H4 (cell line): ENCODE measurements around the gene ANKRD31. TPM values are rescaled to one million over a fixed set of nuclear protein-coding genes. Genes with fewer than 3 reads are reported as not detected.
"Not testable (repeated sequence)": the region's sequence is repeated elsewhere in the genome, so short reads cannot be mapped to it uniquely, and the experiment has no call there.

Source experiments
- DNase-seq: peaks from one replicate; pipeline ENCODE4 v3.0.0-alpha.2; 2015; ENCODE audit warnings: low spot score
- total RNA-seq: library from RNA; depleted of rRNA; stranded (reverse); fragments of >200 nt; shearing (Covaris generic); gene quantifications from 2 replicates; pipeline ENCODE4 v1.2.3, GENCODE V29; 2014; rRNA removed

Gene ANKRD31, protein sequence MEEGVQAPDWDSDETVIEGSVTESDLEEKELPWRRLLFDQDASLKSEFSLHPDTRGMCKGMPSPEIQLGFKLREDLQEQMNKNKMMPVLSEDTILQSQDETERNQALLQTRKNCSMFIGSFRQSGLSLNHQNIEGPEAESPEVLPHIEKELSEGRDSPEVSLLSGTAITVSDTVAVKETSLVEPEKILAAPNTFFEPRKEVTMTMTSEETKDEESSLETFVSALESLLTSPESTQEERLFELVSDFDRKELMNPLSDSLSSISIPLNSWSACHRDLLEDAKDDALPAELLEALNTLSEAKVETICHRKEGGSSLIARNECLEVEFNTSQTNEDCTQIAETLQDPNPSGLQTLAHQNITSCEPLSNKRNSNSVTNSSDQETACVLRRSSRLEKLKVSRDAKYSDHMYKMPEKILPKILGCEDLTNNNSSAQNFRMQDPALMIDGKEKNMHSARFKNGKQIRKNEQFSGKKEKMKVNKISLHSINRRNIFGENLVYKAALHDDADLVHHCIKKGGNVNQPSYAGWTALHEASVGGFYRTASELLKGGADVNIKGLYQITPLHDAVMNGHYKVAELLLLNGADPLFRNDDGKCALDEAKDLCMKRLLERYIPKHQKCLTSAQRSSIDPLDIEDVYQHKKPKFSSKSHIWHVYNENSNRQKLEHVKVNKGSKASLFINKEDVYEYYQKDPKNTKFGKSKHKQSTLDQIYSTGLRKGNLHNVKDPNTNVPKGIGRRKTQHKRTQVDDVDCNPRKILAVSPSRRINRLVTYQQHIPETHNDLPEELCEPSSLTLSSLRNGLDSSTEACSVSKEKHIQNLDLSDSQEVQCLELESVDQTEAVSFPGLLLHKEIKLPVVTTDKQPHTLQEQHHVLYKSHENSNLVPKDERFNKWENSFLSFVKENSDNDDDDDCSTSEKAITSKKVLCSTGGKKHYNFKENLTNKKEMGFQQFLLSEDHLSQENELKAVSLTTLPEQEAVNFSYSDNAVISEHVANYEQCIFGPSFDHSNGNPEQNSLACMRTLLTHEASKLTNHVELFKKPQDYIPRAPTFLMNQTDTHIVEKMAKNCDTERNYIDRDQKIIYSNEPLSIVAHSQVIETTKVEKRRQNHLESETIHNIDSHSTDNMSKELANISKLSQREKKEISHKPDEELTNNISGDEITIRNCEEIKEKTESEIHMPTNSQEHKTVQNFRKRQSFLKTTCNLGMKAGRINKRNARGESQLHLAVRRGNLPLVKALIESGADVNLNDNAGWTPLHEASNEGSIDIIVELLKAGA (N-terminal part only)
- total RNA-seq: 0.14 and 0.33 TPM in 2 replicates

DNA sequence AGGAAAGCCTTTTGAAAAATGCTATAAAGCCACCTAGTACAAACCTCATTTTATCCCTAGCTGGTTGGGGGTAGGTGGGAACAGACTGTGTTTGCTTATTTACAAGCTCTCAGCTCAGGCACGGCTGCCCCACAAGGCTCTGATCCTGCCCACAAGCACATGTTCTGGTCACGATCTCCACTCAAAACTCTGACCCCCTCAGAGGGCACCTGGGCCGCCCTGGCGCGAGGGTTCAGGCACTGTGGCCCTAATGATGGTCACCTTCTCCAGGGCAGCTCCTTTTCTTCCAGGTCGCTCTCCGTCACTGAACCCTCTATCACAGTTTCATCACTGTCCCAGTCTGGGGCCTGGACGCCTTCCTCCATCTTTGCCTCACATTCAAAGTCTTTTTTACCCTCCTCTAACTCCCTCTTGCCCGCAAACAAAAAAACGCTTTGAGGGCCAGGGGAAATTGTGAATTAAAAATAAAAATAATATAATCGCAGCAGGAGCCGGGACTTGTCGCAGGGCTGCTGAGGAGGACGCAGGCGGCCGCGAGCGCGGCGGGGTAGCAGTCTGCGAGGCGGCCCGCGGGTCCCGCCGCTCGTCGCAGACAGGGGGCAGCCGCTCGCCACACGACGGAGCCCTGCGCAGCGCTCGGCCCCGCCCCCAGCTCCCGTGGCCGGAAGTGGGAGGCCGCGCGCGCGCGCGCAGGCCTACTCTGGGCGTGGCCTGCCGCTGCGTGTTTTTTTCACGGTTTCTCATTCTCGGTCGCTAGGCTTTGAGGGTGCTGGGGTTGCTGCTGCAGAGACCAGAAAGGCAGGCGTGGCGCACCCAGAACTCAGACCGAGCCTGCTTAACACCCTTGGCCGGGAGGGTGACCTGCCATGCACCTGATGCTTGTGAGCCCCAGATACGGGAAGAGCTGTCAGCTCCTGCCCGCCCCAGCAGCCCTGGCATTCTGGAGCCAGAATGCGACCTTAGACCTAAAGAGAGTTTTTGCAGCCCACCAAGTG, at the start of gene ANKRD31:
ANKRD31 (minus strand) TSS at position 557 of the 995 bp plus-strand sequence; CDS start at position 365, 192 bp downstream.
- DNase-seq: peak; percentile 64

DNA sequence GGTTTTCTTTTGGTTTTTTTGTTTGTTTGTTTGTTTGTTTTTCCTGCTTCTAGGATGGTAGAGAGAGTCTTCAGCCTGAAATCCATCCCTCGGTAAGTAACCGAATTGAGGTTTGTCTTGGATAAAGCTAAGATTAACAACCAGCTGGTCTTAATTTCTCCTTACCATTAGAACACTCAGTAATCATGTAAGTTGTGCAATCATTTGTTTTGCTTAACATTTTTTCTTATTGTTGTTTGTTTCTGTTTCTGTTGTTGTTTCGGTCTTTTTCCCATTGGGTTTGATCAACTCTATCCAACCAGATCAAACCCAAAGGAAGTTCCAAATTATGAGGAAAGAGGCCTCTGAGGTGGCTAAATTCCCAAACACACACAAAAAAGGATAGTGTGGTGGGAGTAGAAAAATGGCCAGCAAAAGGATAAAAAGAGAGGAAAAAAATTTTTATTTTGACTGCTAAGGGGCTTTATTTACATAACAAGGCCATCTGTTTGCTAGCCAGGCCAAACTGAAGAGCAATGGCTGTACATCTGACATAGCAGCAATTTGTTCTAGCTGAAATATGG, 49.6 kb upstream of the ANKRD31 start:
- DNase-seq: no peak

DNA sequence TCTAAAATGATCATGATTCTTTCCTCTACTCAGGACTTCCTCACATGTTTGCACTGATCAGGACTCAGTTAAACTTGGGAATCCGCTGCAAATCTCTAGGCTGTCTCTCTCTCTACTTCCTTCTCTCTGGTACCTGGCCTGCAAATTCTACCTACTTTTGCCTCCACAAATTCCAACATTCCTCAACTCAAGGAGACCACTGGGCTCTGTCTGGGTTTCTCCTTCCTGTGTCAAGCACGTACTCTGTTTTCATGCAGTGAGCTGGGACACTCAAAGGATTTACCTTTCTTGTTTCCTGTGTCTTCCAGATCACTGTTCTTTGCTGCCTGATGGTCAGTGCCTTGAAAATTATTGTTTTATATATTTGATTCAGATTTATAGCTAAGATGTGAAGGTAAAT, 45.9 kb upstream of the ANKRD31 start:
- no peak for DNase-seq

DNA sequence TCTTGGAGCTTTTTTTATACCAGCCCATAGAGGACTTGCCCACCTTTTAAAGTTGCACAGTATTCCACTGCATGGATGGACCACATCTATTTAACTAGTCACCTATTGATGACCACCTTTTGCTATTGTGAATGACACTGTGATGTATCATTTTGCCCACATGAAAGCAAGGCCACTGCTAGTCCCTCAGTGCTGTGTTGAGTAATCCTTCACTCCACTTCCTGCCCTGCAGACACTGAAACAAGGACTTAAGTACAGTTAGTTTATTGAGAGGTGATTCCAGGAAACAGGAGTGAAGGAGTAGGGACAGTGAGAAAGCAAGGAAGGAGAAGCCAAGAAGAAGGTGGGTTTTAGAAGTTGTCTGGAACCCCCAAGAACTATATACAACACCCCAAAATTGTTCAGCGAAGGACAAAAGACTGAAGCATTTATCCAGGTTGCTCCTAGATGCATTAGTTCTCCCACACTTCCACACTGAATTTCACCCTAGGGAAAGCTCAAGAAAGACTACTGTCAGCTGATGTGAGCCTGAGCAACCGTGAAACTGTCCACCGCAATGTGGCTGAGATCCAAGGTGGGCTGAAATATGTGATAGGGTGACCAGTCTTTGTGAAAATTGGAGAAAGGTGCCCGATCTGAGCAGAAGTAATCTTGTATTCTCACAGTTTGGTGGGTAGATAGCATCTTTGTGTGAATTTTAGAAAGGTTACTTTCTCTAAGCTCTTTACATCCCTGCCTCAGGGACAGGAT, 45.2 kb upstream of the ANKRD31 start:
- peak; percentile 18 for DNase-seq

DNA sequence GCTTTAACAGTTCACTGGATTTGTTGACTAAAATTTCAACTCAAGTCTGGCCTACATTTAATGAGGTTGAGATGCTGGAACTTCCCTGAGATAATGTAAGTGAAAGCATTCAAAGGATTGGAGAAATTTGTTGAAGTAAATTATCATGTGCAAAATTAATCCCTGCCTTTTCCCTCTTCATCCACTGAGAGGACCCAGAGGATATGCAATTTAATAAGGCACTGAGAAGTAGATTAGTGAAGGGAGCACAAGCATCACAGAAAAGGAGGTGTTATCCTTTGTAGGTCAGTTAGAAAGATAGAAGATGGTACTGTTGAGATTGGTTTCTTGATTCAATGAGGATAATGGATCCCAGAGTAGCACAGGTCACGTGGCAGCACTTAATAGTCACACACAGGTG, 42.6 kb upstream of the ANKRD31 start:
- DNase-seq: no peak

DNA sequence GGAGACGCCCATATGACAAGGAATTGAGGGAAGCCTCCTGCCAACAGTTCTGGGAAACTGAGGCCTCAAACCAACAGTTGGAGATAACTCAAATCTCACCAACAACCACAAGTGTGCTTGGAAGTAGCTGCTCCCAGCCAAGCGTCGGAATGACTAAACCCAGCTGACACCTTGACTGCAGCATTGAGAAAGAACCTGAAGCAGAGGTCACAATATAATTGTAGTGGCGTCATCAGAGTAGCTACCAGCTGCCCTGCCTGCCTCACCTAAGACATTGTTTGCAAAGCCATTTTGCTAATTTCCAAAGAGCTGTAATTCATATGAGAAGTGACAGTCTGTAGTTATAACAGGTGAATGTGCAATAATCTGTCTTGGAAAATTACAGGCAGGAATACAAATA, 40.8 kb upstream of the ANKRD31 start:
- no peak for DNase-seq

DNA sequence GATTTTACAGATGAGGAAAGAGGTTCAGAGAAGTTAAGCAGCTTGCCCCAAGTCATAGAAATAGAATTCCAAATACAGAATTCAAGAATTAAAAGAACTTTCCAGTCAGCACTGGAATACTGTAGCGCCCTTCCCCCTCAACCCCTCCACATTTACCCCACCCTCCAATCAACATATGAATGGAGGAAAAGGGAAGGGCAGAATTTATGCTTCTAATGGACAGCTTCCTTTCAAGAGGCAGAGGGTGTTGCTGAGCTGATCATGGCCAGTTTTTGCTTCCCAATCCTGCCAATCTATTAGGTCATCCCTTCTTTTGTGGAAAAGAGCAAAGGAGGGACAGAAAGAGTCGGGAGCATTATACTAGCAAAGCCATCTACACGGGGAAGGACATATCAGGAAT, 39.1 kb upstream of the ANKRD31 start:
- DNase-seq: no peak

DNA sequence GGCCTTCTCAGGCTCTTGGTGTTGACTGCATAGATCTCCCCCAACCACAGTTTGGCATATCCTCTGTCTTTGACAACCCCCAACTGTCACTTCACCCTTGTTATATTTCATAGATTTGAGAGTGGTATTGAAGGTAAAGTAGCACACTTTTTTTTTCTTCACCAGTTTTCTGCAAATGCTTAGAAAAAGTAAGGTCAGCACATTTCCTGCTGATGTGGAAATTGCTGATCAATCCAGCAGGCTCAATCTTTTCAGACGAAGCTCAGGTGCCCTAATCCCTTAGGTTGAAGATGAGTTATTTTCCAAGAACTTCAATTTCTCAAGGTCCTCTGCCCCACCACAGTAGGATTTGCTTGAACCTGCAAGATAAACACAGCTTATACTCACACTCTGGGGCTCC, 38.5 kb upstream of the ANKRD31 start:
- no peak for DNase-seq

DNA sequence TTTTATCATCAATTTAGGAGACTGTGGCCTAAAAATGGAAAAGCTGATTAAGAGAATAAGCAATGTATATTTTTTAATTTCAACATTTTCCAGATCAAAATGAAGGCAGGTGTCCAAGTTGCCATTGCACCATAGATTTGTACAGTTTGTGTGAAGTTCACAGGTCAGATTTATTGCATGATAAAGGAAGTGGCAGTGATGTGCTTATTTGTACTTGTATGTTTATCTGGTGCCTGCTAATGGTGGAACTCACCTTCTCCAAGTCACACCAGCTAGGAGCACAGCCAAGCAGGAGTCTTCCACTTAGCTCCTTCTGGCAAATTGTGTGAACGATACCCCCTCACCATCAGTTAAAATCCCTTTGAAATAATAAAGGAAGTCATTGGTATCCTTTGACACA, 37.8 kb upstream of the ANKRD31 start:
- no peak for DNase-seq

DNA sequence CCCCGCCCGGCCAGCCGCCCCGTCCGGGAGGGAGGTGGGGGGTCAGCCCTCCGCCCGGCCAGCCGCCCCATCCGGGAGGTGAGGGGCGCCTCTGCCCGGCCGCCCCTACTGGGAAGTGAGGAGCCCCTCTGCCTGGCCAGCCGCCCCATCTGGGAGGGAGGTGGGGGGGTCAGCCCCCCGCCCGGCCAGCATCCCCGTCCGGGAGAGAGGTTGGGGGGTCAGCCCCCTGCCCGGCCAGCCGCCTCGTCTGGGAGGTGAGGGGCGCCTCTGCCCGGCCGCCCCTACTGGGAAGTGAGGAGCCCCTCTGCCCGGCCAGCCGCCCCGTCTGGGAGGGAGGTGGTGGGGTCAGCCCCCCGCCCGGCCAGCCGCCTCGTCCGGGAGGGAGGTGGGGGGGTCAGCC, 33.9 kb upstream of the ANKRD31 start:
- not testable (repeated sequence) for DNase-seq

DNA sequence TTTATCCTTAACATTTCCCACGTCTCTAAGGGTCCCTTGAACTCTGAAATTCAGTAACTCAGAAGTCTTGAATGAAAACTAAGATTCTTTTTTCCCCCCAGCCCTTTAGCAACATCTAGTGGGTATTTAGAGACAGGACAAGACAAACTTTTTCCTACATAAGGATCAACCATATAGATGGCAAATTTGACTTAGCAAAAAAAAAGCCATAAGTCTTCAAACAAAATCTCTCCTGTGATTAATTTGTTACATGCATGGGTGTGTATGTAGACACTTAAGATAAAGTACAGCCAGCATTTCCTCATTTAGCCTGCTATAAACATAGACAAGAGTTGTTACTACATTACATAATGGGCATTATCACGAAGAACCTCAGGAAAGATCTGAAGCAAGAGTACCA, 29.1 kb upstream of the ANKRD31 start:
- no peak for DNase-seq

DNA sequence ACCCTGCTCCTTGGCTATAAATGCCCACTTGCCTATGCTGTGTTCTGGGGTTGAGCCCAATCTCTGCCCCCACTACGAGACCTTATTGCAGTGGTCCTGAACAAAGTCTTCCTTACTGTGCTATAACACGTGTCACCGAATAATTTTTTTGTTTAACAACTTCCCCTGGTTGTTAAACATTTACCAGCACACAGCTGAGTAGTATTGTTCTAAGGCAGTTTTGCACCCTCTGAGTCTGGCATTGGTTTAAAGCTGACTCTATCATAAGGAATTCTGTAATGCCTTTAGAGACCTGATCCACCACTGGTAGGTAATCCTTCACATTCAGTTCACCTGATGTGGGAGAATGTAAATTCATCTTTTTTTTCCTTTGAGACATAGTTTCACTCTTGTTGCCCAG, 25.6 kb upstream of the ANKRD31 start:
- DNase-seq: no peak

DNA sequence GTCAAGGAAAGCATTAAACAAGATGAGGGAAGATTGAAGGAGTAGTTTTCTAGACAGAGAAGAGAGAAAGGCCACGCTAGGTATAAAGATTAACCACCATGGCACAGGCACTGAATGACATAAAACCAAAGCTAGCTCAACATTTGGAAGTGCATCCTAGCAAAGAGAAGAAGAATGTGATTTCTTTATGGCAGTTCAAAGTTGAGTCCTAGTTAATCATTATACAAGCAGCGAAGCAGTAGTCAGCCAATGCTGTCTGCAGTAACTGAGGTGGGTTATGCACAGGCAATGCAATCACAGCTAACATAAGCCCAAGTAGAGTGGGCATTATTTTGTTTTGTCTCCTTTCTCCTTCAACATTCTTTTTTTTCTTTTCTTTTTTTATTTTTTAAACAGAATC, 24.0 kb upstream of the ANKRD31 start:
- no peak for DNase-seq

DNA sequence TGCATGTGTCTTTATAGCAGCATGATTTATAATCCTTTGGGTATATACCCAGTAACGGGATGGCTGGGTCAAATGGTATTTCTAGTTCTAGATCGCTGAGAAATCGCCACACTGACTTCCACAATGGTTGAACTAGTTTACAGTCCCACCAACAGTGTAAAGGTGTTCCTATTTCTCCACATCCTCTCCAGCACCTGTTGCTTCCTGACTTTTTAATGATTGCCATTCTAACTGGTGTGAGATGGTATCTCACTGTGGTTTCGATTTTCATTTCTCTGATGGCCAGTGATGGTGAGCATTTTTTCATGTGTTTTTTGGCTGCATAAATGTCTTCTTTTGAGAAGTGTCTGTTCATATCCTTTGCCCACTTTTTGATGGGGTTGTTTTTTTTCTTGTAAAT, 13.8 kb upstream of the ANKRD31 start:
- DNase-seq: not testable (repeated sequence)

DNA sequence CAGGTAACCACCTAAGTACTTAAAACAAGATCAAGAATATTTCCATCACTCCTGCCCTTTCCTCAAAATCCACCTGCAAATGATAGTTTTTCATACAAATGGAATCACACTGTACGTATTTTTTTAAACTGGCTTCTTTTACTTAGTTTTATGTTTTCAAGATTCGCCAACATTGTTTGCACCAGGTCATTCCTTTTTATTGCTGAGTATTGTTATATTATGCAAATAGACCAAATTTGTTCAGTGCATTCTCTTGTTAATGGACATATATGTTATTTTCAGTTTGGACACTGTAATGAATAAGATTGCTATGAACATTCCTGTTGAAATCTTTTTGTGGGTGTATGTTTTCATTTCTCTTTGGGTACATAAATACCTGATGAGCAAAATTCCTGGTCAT, 8.3 kb upstream of the ANKRD31 start:
- no peak for DNase-seq

DNA sequence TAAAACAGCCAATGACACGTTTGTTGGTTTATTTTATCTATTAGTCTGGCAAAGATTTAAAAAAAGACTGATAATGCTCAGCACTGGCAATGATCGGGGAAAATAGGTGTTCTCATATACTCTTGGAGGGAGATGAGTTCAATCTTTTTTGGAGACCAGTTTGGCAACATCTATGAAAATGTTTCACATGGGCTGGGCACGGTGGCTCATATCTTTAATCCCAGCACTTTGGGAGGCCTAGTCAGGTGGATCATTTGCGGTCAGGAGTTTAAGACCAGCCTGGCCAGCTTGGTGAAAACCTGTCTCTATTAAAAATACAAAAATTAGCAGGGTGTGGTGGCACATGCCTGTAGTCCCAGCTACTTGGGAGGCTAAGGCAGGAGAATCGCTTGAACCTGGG, 6.8 kb upstream of the ANKRD31 start:
- no peak for DNase-seq

DNA sequence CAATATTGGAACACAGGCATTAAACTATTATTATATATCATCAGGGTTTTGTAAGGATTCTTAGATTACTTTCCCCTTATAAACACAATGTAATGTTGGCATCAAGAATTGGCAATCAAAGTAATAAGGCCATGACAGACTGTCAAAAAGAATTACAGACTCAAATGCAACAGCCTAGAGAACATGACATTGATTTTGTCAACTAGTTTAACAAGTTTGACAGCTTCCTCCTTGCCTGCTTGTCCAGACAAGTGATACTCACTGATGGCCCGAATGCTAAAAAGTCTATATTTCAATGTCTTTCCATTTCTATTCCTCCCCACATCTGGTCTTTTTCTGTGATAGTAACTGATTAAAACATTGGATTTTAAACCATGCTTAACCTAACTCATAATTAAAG, 6.4 kb upstream of the ANKRD31 start:
- no peak for DNase-seq

DNA sequence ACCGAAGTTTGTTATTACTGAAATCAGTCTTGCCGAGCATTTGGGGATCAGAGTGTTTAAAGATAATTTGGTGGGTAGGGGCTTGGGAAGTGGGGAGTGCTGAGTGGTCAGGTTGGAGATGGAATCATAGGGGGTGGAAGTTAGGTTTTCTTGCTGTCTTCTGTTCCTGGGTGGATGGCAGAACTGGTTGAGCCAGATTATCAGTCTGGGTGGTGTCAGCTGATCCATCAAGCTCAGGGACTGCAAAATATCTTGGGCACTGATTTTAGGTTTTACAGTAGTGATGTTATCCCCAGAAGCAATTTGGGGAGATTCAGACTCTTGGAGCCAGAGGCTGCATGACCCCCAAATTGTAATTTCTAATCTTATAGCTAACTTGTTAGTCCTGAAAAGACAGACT, 5.4 kb upstream of the ANKRD31 start:
- no peak for DNase-seq

DNA sequence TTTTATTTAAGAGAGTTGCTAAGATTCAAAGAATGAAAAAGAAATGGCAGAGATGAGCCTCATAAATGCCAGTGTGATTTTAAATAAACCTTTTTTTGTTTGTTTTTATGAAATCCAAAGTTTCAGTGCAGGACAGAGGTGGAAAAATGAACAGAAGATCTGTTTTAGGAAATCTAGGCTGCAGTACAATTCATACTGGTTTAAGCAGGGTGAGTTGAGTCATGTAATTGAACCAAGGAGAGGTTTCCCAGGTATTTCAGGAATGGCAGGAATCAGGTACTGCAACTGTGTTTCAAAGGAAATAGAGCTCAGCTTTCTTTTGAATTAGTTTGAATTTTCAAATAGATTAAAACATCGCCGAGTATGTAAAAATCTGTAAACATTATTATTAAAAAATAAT, 3.0 kb upstream of the ANKRD31 start:
- peak; percentile 30 for DNase-seq

DNA sequence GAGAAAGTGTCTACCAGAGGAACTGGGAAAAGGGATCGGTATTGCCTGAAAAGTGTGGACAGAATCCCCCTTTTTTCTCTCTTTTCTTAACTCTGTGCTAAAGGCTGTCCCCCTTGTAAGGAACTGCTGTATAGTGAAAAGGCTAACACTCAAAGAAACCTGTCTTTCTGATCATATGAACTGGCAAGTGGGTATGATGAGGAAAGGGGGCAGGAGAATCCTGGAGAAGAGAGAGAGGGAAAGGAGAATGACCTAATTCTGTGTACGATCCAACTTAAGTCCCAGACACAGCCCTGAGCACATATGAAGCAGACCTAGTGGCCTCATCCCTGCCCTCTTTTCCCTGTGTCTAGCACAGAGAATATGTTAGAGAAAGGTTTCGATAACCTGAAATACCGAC, 967 bp downstream of the ANKRD31 start:
- DNase-seq: no peak
